HL-60 (cell line): ENCODE measurements around the gene ZCWPW1.

Experiments
- DNase-seq, 2 experiments: peaks; one replicate each; pipeline ENCODE4 v3.0.0-alpha.2; 2010 to 2020; ENCODE audit warnings: low read depth in 1 of 2, low spot score in 1 of 2
- H3K27ac ChIP-seq: fragments of 250-450 bp; sonication (Bioruptor Pico); replicated peaks from 2 replicates; pipeline ENCODE4 v1.5.1; 2020; ENCODE audit warnings: mild to moderate bottlenecking, moderate library complexity
- H3K27me3 ChIP-seq: fragments of 250-450 bp; sonication (Bioruptor Pico); 2 replicates; pipeline ENCODE4 v1.5.1; 2021; ENCODE audit warnings: mild to moderate bottlenecking, moderate library complexity; ENCODE audit not compliant: insufficient read depth, poor library complexity, severe bottlenecking
- H3K4me3 ChIP-seq: replicated peaks from 2 replicates; pipeline ENCODE4 v1.5.1; 2011; ENCODE audit warnings: mild to moderate bottlenecking, control low read depth, low read length; ENCODE audit not compliant: insufficient read depth
- CTCF ChIP-seq: IDR thresholded peaks from one replicate; pipeline ENCODE4 v1.5.1; 2011; ENCODE audit warnings: low read length, control low read depth, inconsistent platforms; ENCODE audit not compliant: insufficient read depth
- GABPA ChIP-seq: IDR thresholded peaks from 2 replicates; pipeline ENCODE4 v1.6.1; 2012; ENCODE audit warnings: low read depth
- POLR2AphosphoS5 ChIP-seq: IDR thresholded peaks from 2 replicates; pipeline ENCODE4 v1.6.1; 2012; ENCODE audit warnings: low read depth
- REST ChIP-seq: IDR thresholded peaks from 2 replicates; pipeline ENCODE4 v1.6.1; 2012; ENCODE audit warnings: low read depth; ENCODE audit not compliant: insufficient replicate concordance
- SPI1 ChIP-seq: IDR thresholded peaks from 2 replicates; pipeline ENCODE4 v1.6.1; 2012; ENCODE audit warnings: low read depth, mild to moderate bottlenecking, borderline replicate concordance

ZCWPW1 gene

GRCh38 chr7:100472121-100472851 lies 43.8 kb upstream of the ZCWPW1 start:
- Histone ChIP-seq H3K27me3 (no peaks in the 10 kb centered on the region), H3K4me3 (no peak overlapping the region), H3K27ac (no peak overlapping the region)
- TF ChIP-seq CTCF = no peak
- TF ChIP-seq POLR2AphosphoS5 = no peak
- TF ChIP-seq REST = no peak
- TF ChIP-seq GABPA = no peak
- no peak for TF ChIP-seq SPI1
- no peak for DNase-seq

GRCh38 chr7:100471021-100471420 lies 42.5 kb upstream of the ZCWPW1 start:
- no peak overlapping the region for H3K4me3 ChIP-seq
- H3K27me3 ChIP-seq = no peaks in the 10 kb centered on the region
- TF ChIP-seq GABPA (no peak), POLR2AphosphoS5 (no peak), SPI1 (no peak), REST (no peak), CTCF (no peak)
- DNase-seq = no peak
- H3K27ac ChIP-seq = no peak overlapping the region

- TF ChIP-seq CTCF = peak; percentile 90
- no peak for TF ChIP-seq POLR2AphosphoS5
- Histone ChIP-seq H3K27ac (no peak overlapping the region), H3K27me3 (no peaks in the 10 kb centered on the region), H3K4me3 (no peak overlapping the region)
- DNase-seq = peak in 1 of 2 experiments; percentile 73
Observed at GRCh38 chr7:100469227-100470044, 40.9 kb upstream of the ZCWPW1 start.
